Esophagus muscularis mucosa (tissue), 4 donors: ENCODE measurements around the gene HOXA10. TPM values are rescaled to one million over a fixed set of nuclear protein-coding genes. Genes with fewer than 3 reads are reported as not detected.
A peak's percentile ranks its signal among the peaks of the same experiment; 100 is the strongest.

ENCODE experiments used
- DNase-seq: peaks from one replicate; pipeline ENCODE4 v3.0.0-alpha.2; 2017; ENCODE audit errors: extremely low spot score
- H3K27ac ChIP-seq, 4 donors: fragments of 200-600 bp; sonication (generic); replicated peaks in 1 of 4; 1 replicate in 3 of 4; 2 replicates in 1 of 4; pipeline ENCODE4 v1.5.1; 2016 to 2019; ENCODE audit warnings: mild to moderate bottlenecking in 1 of 4
- H3K27me3 ChIP-seq, 4 donors: fragments of 200-600 bp; sonication (generic); one replicate each; pipeline versions ENCODE4 v1.5.1 to v1.6.0; 2016 to 2019
- H3K36me3 ChIP-seq, 4 donors: fragments of 200-600 bp; sonication (generic); one replicate each; pipeline ENCODE4 v1.5.1; 2016 to 2019
- H3K4me1 ChIP-seq, 4 donors: fragments of 200-600 bp; sonication (generic); one replicate each; pipeline ENCODE4 v1.5.1; 2016 to 2019
- H3K4me3 ChIP-seq, 4 donors: fragments of 200-600 bp; sonication (generic); 1 replicate in 2 of 4; 2 replicates in 2 of 4; pipeline ENCODE4 v1.5.1; 2016 to 2019; ENCODE audit warnings: mild to moderate bottlenecking in 4 of 4, moderate library complexity in 1 of 4
- H3K9me3 ChIP-seq, 4 donors: fragments of 200-600 bp; sonication (generic); 1 replicate in 3 of 4; 2 replicates in 1 of 4; pipeline ENCODE4 v1.5.1; 2016 to 2019
- CTCF ChIP-seq, 3 experiments: fragments of 200-600 bp in 2 of 3; fragments of 450-650 bp in 1 of 3; sonication (generic) in 2 of 3; IDR thresholded peaks; one replicate each; pipeline ENCODE4 v1.5.1; 2017 to 2019; ENCODE audit warnings: antibody characterized with exemption in 3 of 3, mild to moderate bottlenecking in 2 of 3, moderate library complexity in 1 of 3
- EP300 ChIP-seq: sonication (generic); formaldehyde crosslinking; IDR thresholded peaks from one replicate; pipeline ENCODE4 v1.6.1; 2017; ENCODE audit warnings: antibody characterized with exemption
- POLR2A ChIP-seq: fragments of 450-650 bp; IDR thresholded peaks from one replicate; pipeline ENCODE4 v1.6.1; 2017; ENCODE audit warnings: antibody characterized with exemption, moderate library complexity, mild to moderate bottlenecking, low read depth
- POLR2AphosphoS5 ChIP-seq, 2 donors: sonication (generic); formaldehyde crosslinking; IDR thresholded peaks; one replicate each; pipeline ENCODE4 v1.6.1; 2017; ENCODE audit warnings: antibody characterized with exemption in 2 of 2
- WGBS: methylation state at CpG from one replicate; pipeline ENCODE4 v1.1.5; 2018; 5-methylcytosine and 5-hydroxymethylcytosine counted together
- intact Hi-C: fragments of 100-400 bp; cut with DNase I; formaldehyde crosslinking; loops from one replicate; pipeline ENCODE4 v1.15.1; 2023
- total RNA-seq, 4 donors: library from RNA; depleted of rRNA; stranded (reverse); fragments of >200 nt; gene quantifications; one replicate each; pipeline versions ENCODE4 v1.1.0 to v1.2.1, GENCODE V29; 2016

Gene HOXA10
- total RNA-seq, 4 donors from 2014 or later, result not detected

- Histone ChIP-seq H3K27me3 (peaks cover 14 to 100% (median 88%) of the 10 kb centered on the region in 4 donors), H3K4me1 (peaks cover 16 to 44% (median 41%) of the 10 kb centered on the region in 4 donors), H3K27ac (no peak overlapping the region), H3K36me3 (no peaks in the 10 kb centered on the region), H3K9me3 (no peaks in the 10 kb centered on the region), H3K4me3 (peak overlapping the region; percentile 17 to 51 (median 24))
- WGBS, result 4% methylated on average over 23 of the region's 93 CpGs
- DNase-seq, result no peak
- TF ChIP-seq POLR2AphosphoS5 (IDR thresholded peaks at IDR 0.05), result no peak
- TF ChIP-seq POLR2A, result no peak
- no peak for TF ChIP-seq EP300
- TF ChIP-seq CTCF (IDR thresholded peaks at IDR 0.05), result no peak
- intact Hi-C loops, result loop anchor here (5.0 to 10.0 kb wide), 4 partner anchors 723 to 1073 kb away; no protein-coding TSS in a partner anchor
Observed at GRCh38 chr7:27198871-27199801, 25.0 kb upstream of the HOXA10 start.

GRCh38 chr7:27198138-27198841 lies 24.2 kb upstream of the HOXA10 start:
- Histone ChIP-seq H3K4me3 (no peak overlapping the region), H3K4me1 (peaks cover 17 to 50% (median 45%) of the 10 kb centered on the region in 4 donors), H3K27me3 (peaks cover 13 to 100% (median 88%) of the 10 kb centered on the region in 4 donors), H3K36me3 (no peaks in the 10 kb centered on the region), H3K9me3 (no peaks in the 10 kb centered on the region), H3K27ac (no peak overlapping the region)
- no peak for DNase-seq
- 13% methylated on average over 29 of the region's 29 CpGs for WGBS
- intact Hi-C loops, result loop anchor here (5.0 to 10.0 kb wide), 4 partner anchors 724 to 1074 kb away; no protein-coding TSS in a partner anchor
- TF ChIP-seq POLR2AphosphoS5 (IDR thresholded peaks at IDR 0.05) (no peak), EP300 (no peak), CTCF (IDR thresholded peaks at IDR 0.05) (no peak), POLR2A (no peak)

- Histone ChIP-seq H3K36me3 (no peaks in the 10 kb centered on the region), H3K4me1 (peaks cover 24 to 58% (median 54%) of the 10 kb centered on the region in 4 donors), H3K9me3 (no peaks in the 10 kb centered on the region), H3K4me3 (no peak overlapping the region), H3K27me3 (peaks cover 10 to 100% (median 87%) of the 10 kb centered on the region in 4 donors), H3K27ac (no peak overlapping the region)
- DNase-seq, result no peak
- TF ChIP-seq CTCF (IDR thresholded peaks at IDR 0.05) (no peak), POLR2AphosphoS5 (IDR thresholded peaks at IDR 0.05) (no peak), POLR2A (no peak), EP300 (no peak)
- WGBS, result 24% methylated on average over 18 of the region's 18 CpGs
- intact Hi-C loops, result loop anchor here (5.0 to 10.0 kb wide), 4 partner anchors 725 to 1075 kb away; no protein-coding TSS in a partner anchor
Observed at GRCh38 chr7:27197137-27198042, 23.3 kb upstream of the HOXA10 start.

GRCh38 chr7:27196287-27196767 lies 22.2 kb upstream of the HOXA10 start:
- Histone ChIP-seq H3K4me1 (peaks cover 28 to 54% (median 50%) of the 10 kb centered on the region in 4 donors), H3K4me3 (no peak overlapping the region), H3K36me3 (no peaks in the 10 kb centered on the region), H3K27me3 (peaks cover 10 to 100% (median 85%) of the 10 kb centered on the region in 4 donors), H3K27ac (no peak overlapping the region), H3K9me3 (no peaks in the 10 kb centered on the region)
- 4% methylated on average over 6 of the region's 6 CpGs for WGBS
- TF ChIP-seq CTCF (IDR thresholded peaks at IDR 0.05), result peak; percentile 61 to 70 (median 66)
- TF ChIP-seq POLR2A, result no peak
- TF ChIP-seq EP300, result no peak
- peak in 1 of 2 donors; percentile 22 for TF ChIP-seq POLR2AphosphoS5 (IDR thresholded peaks at IDR 0.05)
- DNase-seq, result no peak
- intact Hi-C loops, result loop anchor here (5.0 to 10.0 kb wide), 4 partner anchors 726 to 1076 kb away; no protein-coding TSS in a partner anchor
